Measurements from ENCODE around the gene ZFP57. TPM values are rescaled to one million over a fixed set of nuclear protein-coding genes. Genes with fewer than 3 reads are reported as not detected.

ZFP57 gene
- total RNA-seq, 3 donors from 2014 or later: 0.29 to 2.9 TPM; not detected in 1

- H3K27me3 ChIP-seq: no peaks in the 10 kb centered on the region
Observed at GRCh38 chr6:29631860-29632731, 48.9 kb downstream of the ZFP57 start.

GRCh38 chr6:29631209-29631810, 49.6 kb downstream of the ZFP57 start:
- Histone ChIP-seq H3K4me1 (peaks cover 6 to 11% of the 10 kb centered on the region in 2 donors), H3K27ac (peak overlapping the region in 1 of 2 donors; percentile 25), H3K4me3 (peak overlapping the region in 2 of 3 donors; percentile 86 to 94), H3K9me3 (no peaks in the 10 kb centered on the region), H3K36me3 (no peaks in the 10 kb centered on the region), H3K27me3 (no peaks in the 10 kb centered on the region)
- peak in 1 of 2 donors; percentile 18 for DNase-seq (ENCODE audit: low spot score in 2 of 2)
- TF ChIP-seq POLR2A (IDR thresholded peaks at IDR 0.05) (no peak), POLR2AphosphoS5 (IDR thresholded peaks at IDR 0.05) (no peak), CTCF (IDR thresholded peaks at IDR 0.05) (no peak)
- intact Hi-C loops (cut with DNase I; ENCODE audit: low total_unique reads): no loop called here

More at GRCh38 chr6:29631860-29632731, 48.9 kb downstream of the ZFP57 start:
- intact Hi-C loops (cut with DNase I; ENCODE audit: low total_unique reads): no loop called here
- H3K27ac ChIP-seq: peak overlapping the region; percentile 85 to 94
- DNase-seq (ENCODE audit: low spot score in 2 of 2): peak in 1 of 2 donors; percentile 54
- H3K4me1 ChIP-seq: peaks cover 6 to 11% of the 10 kb centered on the region in 2 donors
- H3K4me3 ChIP-seq: peak overlapping the region; percentile 65 to 94 (median 86)
- TF ChIP-seq POLR2A (IDR thresholded peaks at IDR 0.05): no peak
- no peak for TF ChIP-seq CTCF (IDR thresholded peaks at IDR 0.05)
- TF ChIP-seq POLR2AphosphoS5 (IDR thresholded peaks at IDR 0.05): no peak
- no peaks in the 10 kb centered on the region for H3K36me3 ChIP-seq
- no peaks in the 10 kb centered on the region for H3K9me3 ChIP-seq

GRCh38 chr6:29630315-29630714, 50.6 kb downstream of the ZFP57 start:
- TF ChIP-seq POLR2AphosphoS5 (IDR thresholded peaks at IDR 0.05) (no peak), CTCF (IDR thresholded peaks at IDR 0.05) (no peak), POLR2A (IDR thresholded peaks at IDR 0.05) (no peak)
- Histone ChIP-seq H3K27me3 (no peaks in the 10 kb centered on the region), H3K4me1 (peaks cover 6 to 11% of the 10 kb centered on the region in 2 donors), H3K9me3 (no peaks in the 10 kb centered on the region), H3K4me3 (no peak overlapping the region), H3K36me3 (no peaks in the 10 kb centered on the region), H3K27ac (no peak overlapping the region)
- intact Hi-C loops (cut with DNase I; ENCODE audit: low total_unique reads): no loop called here
- DNase-seq (ENCODE audit: low spot score in 2 of 2): peak in 1 of 2 donors; percentile 16

GRCh38 chr6:29629571-29629970, 51.4 kb downstream of the ZFP57 start:
- Histone ChIP-seq H3K27me3 (no peaks in the 10 kb centered on the region), H3K27ac (no peak overlapping the region), H3K4me1 (peaks cover 6 to 11% of the 10 kb centered on the region in 2 donors), H3K9me3 (no peaks in the 10 kb centered on the region), H3K36me3 (no peaks in the 10 kb centered on the region), H3K4me3 (no peak overlapping the region)
- no peak for TF ChIP-seq POLR2AphosphoS5 (IDR thresholded peaks at IDR 0.05)
- TF ChIP-seq POLR2A (IDR thresholded peaks at IDR 0.05): no peak
- no peak for TF ChIP-seq CTCF (IDR thresholded peaks at IDR 0.05)
- no peak for DNase-seq (ENCODE audit: low spot score in 2 of 2)
- intact Hi-C loops (cut with DNase I; ENCODE audit: low total_unique reads): no loop called here
